H9 (cell line): ENCODE data around the gene PHF21B. TPM values are rescaled to one million over a fixed set of nuclear protein-coding genes. Genes with fewer than 3 reads are reported as not detected.

Experiments
- DNase-seq: peaks from one replicate; pipeline ENCODE4 v3.0.0-alpha.2; 2017
- H2AFZ ChIP-seq: one replicate; pipeline ENCODE4 v1.6.1; 2013; ENCODE audit warnings: mild to moderate bottlenecking, low read length, control low read depth, moderate library complexity
- H2AK5ac ChIP-seq: 2 replicates; pipeline ENCODE4 v1.6.1; 2013; ENCODE audit warnings: low read length, control low read depth, mixed read lengths; ENCODE audit not compliant: insufficient read length
- H2BK120ac ChIP-seq: one replicate; pipeline ENCODE4 v1.6.1; 2013; ENCODE audit warnings: low read depth, mild to moderate bottlenecking, low read length, control low read depth, inconsistent platforms; ENCODE audit not compliant: poor library complexity, severe bottlenecking
- H2BK12ac ChIP-seq: 2 replicates; pipeline ENCODE4 v1.6.1; 2013; ENCODE audit warnings: low read length, control low read depth, mixed read lengths, low read depth; ENCODE audit not compliant: insufficient read length
- H2BK15ac ChIP-seq: 2 replicates; pipeline ENCODE4 v1.6.1; 2013; ENCODE audit warnings: low read depth, low read length, control low read depth
- H2BK20ac ChIP-seq: one replicate; pipeline ENCODE4 v1.6.1; 2013; ENCODE audit warnings: low read depth, mild to moderate bottlenecking, low read length, control low read depth, inconsistent platforms; ENCODE audit not compliant: poor library complexity, severe bottlenecking
- H2BK5ac ChIP-seq: 2 replicates; pipeline ENCODE4 v1.6.1; 2013; ENCODE audit warnings: low read length, control low read depth, mixed read lengths; ENCODE audit not compliant: insufficient read length
- H3K14ac ChIP-seq: 2 replicates; pipeline ENCODE4 v1.6.1; 2013; ENCODE audit warnings: low read length, control low read depth; ENCODE audit not compliant: insufficient read depth
- H3K18ac ChIP-seq: 2 replicates; pipeline ENCODE4 v1.6.1; 2013; ENCODE audit warnings: low read depth, mild to moderate bottlenecking, mixed read lengths, low read length, control low read depth; ENCODE audit not compliant: insufficient read length
- H3K23ac ChIP-seq: 2 replicates; pipeline ENCODE4 v1.6.1; 2013; ENCODE audit warnings: low read length, control low read depth, mixed read lengths, low read depth; ENCODE audit not compliant: insufficient read length
- H3K23me2 ChIP-seq: 2 replicates; pipeline ENCODE4 v1.6.1; 2013; ENCODE audit warnings: low read depth, mild to moderate bottlenecking, mixed read lengths, low read length, control low read depth; ENCODE audit not compliant: insufficient read length, poor library complexity, severe bottlenecking
- H3K27ac ChIP-seq: 2 replicates; pipeline ENCODE4 v1.5.1; 2013; ENCODE audit warnings: low read length, control low read depth, mixed read lengths, low read depth; ENCODE audit not compliant: insufficient read length
- H3K27me3 ChIP-seq: 2 replicates; pipeline ENCODE4 v1.6.1; 2013; ENCODE audit warnings: low read length, control low read depth, inconsistent platforms; ENCODE audit not compliant: insufficient read depth
- H3K4ac ChIP-seq: 2 replicates; pipeline ENCODE4 v1.6.1; 2013; ENCODE audit warnings: low read depth, mild to moderate bottlenecking, control low read depth, inconsistent platforms, low read length, moderate library complexity
- H3K4me1 ChIP-seq: 2 replicates; pipeline ENCODE4 v1.6.1; 2013; ENCODE audit warnings: low read length, control low read depth, inconsistent platforms; ENCODE audit not compliant: insufficient read depth
- H3K4me2 ChIP-seq: 2 replicates; pipeline ENCODE4 v1.6.1; 2013; ENCODE audit warnings: low read length, control low read depth, mixed read lengths; ENCODE audit not compliant: insufficient read length, insufficient read depth
- H3K56ac ChIP-seq: 2 replicates; pipeline ENCODE4 v1.6.1; 2013; ENCODE audit warnings: low read depth, mild to moderate bottlenecking, mixed read lengths, low read length, control low read depth; ENCODE audit not compliant: insufficient read length
- H3K79me1 ChIP-seq: 2 replicates; pipeline ENCODE4 v1.6.1; 2013; ENCODE audit warnings: low read depth, mild to moderate bottlenecking, moderate library complexity, low read length, control low read depth, inconsistent platforms; ENCODE audit not compliant: insufficient read depth, poor library complexity, severe bottlenecking
- H3K79me2 ChIP-seq: 2 replicates; pipeline ENCODE4 v1.6.1; 2013; ENCODE audit warnings: low read length, control low read depth, inconsistent platforms; ENCODE audit not compliant: insufficient read depth
- H3K9ac ChIP-seq: 2 replicates; pipeline ENCODE4 v1.6.1; 2013; ENCODE audit warnings: low read length, control low read depth, mixed read lengths; ENCODE audit not compliant: insufficient read length; ENCODE audit errors: extremely low read depth
- H3K9me3 ChIP-seq: one replicate; pipeline ENCODE4 v1.6.1; 2013; ENCODE audit warnings: low read depth, low read length, inconsistent platforms; ENCODE audit not compliant: control insufficient read depth
- H3T11ph ChIP-seq: one replicate; pipeline ENCODE4 v1.6.1; 2013; ENCODE audit warnings: mild to moderate bottlenecking, low read length, control low read depth, inconsistent platforms
- H4K20me1 ChIP-seq: one replicate; pipeline ENCODE4 v1.6.1; 2013; ENCODE audit not compliant: control insufficient read depth, insufficient read length, insufficient read depth
- H4K5ac ChIP-seq: 2 replicates; pipeline ENCODE4 v1.6.1; 2013; ENCODE audit warnings: low read depth, mild to moderate bottlenecking, mixed read lengths, low read length, control low read depth; ENCODE audit not compliant: insufficient read length
- H4K8ac ChIP-seq: replicated peaks from 2 replicates; pipeline ENCODE4 v1.6.1; 2013; ENCODE audit warnings: low read length, control low read depth, mixed read lengths, low read depth; ENCODE audit not compliant: insufficient read length
- H4K91ac ChIP-seq: 2 replicates; pipeline ENCODE4 v1.6.1; 2013; ENCODE audit warnings: low read depth, mild to moderate bottlenecking, moderate library complexity, mixed read lengths, low read length, control low read depth; ENCODE audit not compliant: insufficient read length
- H3K27ac Mint-ChIP-seq, 3 experiments: 2 replicates in 2 of 3; 3 replicates in 1 of 3; pipeline ENCODE4 v1.8.0; 2020 to 2021; ENCODE audit warnings: mixed read lengths in 3 of 3, mild to moderate bottlenecking in 1 of 3, moderate library complexity in 1 of 3
- H3K27me3 Mint-ChIP-seq: 2 replicates; pipeline ENCODE4 v1.8.0; 2021; ENCODE audit warnings: low read depth, mild to moderate bottlenecking, moderate library complexity, mixed read lengths
- H3K36me3 Mint-ChIP-seq, 3 experiments: 2 replicates in 2 of 3; 3 replicates in 1 of 3; pipeline ENCODE4 v1.8.0; 2020 to 2021; ENCODE audit warnings: low read depth in 3 of 3, mixed read lengths in 3 of 3; ENCODE audit not compliant: insufficient read depth in 1 of 3
- H3K4me1 Mint-ChIP-seq, 2 experiments: 2 replicates each; pipeline ENCODE4 v1.8.0; 2020; ENCODE audit warnings: mixed read lengths in 2 of 2
- H3K4me3 Mint-ChIP-seq, 2 experiments: 2 replicates in 1 of 2; 3 replicates in 1 of 2; pipeline ENCODE4 v1.8.0; 2020 to 2021; ENCODE audit warnings: mild to moderate bottlenecking in 2 of 2, mixed read lengths in 2 of 2, moderate library complexity in 1 of 2
- H3K9me3 Mint-ChIP-seq, 2 experiments: 2 replicates in 1 of 2; 3 replicates in 1 of 2; pipeline ENCODE4 v1.8.0; 2020; ENCODE audit warnings: mild to moderate bottlenecking in 2 of 2, mixed read lengths in 2 of 2, moderate library complexity in 1 of 2
- WGBS: extraction: QIAGEN DNeasy Blood & Tissue Kit; methylation state at CpG from one replicate; pipeline ENCODE4 v1.1.7; 2013; ENCODE audit warnings: missing lambda C conversion rate, low lambda C conversion rate, mixed read lengths; ENCODE audit not compliant: insufficient read length; ENCODE audit errors: extremely low coverage; 5-methylcytosine and 5-hydroxymethylcytosine counted together
- total RNA-seq: library from RNA; stranded (reverse); gene quantifications from 2 replicates; pipeline ENCODE4 v1.2.1, GENCODE V29; 2021
- TF ChIP-seq, protein P1 (sequence below): fragments of 200-600 bp; sonication (generic); conservative IDR thresholded peaks from 3 replicates; pipeline ENCODE4 v1.8.0; 2021; ENCODE audit warnings: antibody characterized with exemption, mild to moderate bottlenecking

Gene PHF21B
- total RNA-seq, 1 experiment from 2014 or later = 60.3 TPM

- Histone ChIP-seq H3K4me1 (peaks cover 4% of the 10 kb centered on the region; the same call in 1 of the 2 replicates), H3K14ac (no peak overlapping the region), H3K23ac (no peak overlapping the region), H4K8ac (no peak overlapping the region), H4K91ac (no peak overlapping the region), H2BK12ac (no peak overlapping the region), H3K56ac (no peak overlapping the region), H3K23me2 (no peaks in the 10 kb centered on the region), H3K27me3 (no peaks in the 10 kb centered on the region), H3K4ac (no peak overlapping the region), H3K4me2 (no peak overlapping the region), H2BK15ac (no peak overlapping the region), H3K18ac (no peak overlapping the region), H2AFZ (no peak overlapping the region), H2BK5ac (no peak overlapping the region), H4K20me1 (peaks cover 6% of the 10 kb centered on the region), H3T11ph (no peak overlapping the region), H3K9me3 (no peaks in the 10 kb centered on the region), H2BK20ac (no peak overlapping the region), H3K79me2 (peaks cover 76% of the 10 kb centered on the region; the same call in 1 of the 2 replicates), H2AK5ac (no peak overlapping the region), H3K9ac (no peak overlapping the region), H4K5ac (no peak overlapping the region), H3K27ac (no peak overlapping the region), H3K79me1 (peaks cover 12% of the 10 kb centered on the region), H2BK120ac (no peak overlapping the region)
- TF ChIP-seq, protein P1, sequence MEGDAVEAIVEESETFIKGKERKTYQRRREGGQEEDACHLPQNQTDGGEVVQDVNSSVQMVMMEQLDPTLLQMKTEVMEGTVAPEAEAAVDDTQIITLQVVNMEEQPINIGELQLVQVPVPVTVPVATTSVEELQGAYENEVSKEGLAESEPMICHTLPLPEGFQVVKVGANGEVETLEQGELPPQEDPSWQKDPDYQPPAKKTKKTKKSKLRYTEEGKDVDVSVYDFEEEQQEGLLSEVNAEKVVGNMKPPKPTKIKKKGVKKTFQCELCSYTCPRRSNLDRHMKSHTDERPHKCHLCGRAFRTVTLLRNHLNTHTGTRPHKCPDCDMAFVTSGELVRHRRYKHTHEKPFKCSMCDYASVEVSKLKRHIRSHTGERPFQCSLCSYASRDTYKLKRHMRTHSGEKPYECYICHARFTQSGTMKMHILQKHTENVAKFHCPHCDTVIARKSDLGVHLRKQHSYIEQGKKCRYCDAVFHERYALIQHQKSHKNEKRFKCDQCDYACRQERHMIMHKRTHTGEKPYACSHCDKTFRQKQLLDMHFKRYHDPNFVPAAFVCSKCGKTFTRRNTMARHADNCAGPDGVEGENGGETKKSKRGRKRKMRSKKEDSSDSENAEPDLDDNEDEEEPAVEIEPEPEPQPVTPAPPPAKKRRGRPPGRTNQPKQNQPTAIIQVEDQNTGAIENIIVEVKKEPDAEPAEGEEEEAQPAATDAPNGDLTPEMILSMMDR = no peak
- no peak overlapping the region; a peak in 1 of 7 replicates for H3K27ac Mint-ChIP-seq
- no peak overlapping the region for H3K4me3 Mint-ChIP-seq
- DNase-seq = no peak
- H3K36me3 Mint-ChIP-seq = peaks cover 19 to 68% (median 54%) of the 10 kb centered on the region in 3 experiments
- H3K27me3 Mint-ChIP-seq = no peaks in the 10 kb centered on the region
- no peaks in the 10 kb centered on the region; a peak in 1 of 5 replicates for H3K9me3 Mint-ChIP-seq
- WGBS = no CpG with 5 or more reads among the region's 14 CpGs
- H3K4me1 Mint-ChIP-seq = peaks cover 47 to 58% of the 10 kb centered on the region in 2 experiments
Measured at GRCh38 chr22:44995715-44996114, 14.1 kb downstream of the PHF21B start.
